AG04449 (cell line): ENCODE measurements around the gene NPC1.
"Not testable (repeated sequence)": the region's sequence is repeated elsewhere in the genome, so short reads cannot be mapped to it uniquely, and the experiment has no call there.

Source experiments
- CTCF ChIA-PET: fragments of 350-600 bp; formaldehyde crosslinking; extraction: SDS; loops from one replicate; lab custom pipeline; 2021; ENCODE audit warnings: antibody characterized with exemption; lab: Yijun Ruan, JAX
- POLR2A ChIA-PET: fragments of 400-600, 350-600 bp; formaldehyde crosslinking; extraction: SDS; loops from one replicate; lab custom pipeline; 2020; ENCODE audit warnings: antibody characterized with exemption, inconsistent platforms; lab: Yijun Ruan, JAX
- DNase-seq: peaks from one replicate; pipeline ENCODE4 v3.0.0-alpha.2; 2010; ENCODE audit warnings: low read depth, low spot score
- H3K4me3 ChIP-seq: 2 replicates; pipeline ENCODE4 v1.5.1; 2011; ENCODE audit warnings: low read depth, mild to moderate bottlenecking, control low read depth, low read length
- TF ChIP-seq, protein P1 (sequence below): IDR thresholded peaks from one replicate; pipeline ENCODE4 v1.5.1; 2011; ENCODE audit warnings: mild to moderate bottlenecking, moderate library complexity, low read length, control low read depth, inconsistent platforms; ENCODE audit not compliant: insufficient read depth; ENCODE audit errors: missing control alignments

NPC1 gene

DNA sequence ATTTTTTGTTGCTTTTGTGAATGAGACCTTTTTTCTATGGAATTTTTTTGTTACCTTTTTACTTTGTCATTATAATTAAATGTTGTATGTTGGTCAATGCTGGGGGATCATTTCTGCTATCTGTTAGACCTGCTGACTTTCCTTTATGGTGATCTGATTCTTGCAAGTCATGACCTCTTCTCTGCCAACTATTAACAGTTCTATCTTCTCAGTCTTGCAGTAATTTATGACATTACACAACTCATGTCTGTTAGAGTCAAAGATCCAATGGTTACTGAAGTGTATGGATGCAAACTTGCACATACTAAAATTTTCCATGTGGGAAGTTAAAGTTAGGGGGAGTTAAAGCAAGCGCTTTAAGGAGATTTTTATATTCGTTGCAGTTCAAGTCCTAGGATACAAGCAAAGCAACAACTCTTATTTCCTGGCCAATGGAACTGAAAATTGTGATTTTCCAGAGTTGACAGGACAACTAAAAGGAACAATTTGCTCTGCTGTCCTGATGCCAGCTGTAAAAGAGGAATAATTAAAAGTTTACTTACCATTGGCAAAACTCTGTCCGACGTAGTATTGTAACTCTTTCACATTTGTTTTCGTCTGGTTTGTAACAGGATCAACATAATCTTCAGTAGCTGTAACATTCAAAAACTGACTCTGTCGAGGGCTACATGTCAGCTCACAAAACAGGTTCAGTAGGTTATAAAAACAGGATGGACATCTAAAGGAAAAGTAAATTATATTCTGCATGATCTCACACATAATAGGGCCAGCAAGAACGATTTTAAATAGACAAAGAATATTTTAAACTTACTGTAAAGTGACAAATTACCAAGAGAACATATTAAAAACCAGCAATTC is 17.8 kb downstream of the NPC1 start:
- no peak overlapping the region for H3K4me3 ChIP-seq
- ChIA-PET CTCF (no interaction called here), POLR2A (no interaction called here)
- TF ChIP-seq, protein P1, sequence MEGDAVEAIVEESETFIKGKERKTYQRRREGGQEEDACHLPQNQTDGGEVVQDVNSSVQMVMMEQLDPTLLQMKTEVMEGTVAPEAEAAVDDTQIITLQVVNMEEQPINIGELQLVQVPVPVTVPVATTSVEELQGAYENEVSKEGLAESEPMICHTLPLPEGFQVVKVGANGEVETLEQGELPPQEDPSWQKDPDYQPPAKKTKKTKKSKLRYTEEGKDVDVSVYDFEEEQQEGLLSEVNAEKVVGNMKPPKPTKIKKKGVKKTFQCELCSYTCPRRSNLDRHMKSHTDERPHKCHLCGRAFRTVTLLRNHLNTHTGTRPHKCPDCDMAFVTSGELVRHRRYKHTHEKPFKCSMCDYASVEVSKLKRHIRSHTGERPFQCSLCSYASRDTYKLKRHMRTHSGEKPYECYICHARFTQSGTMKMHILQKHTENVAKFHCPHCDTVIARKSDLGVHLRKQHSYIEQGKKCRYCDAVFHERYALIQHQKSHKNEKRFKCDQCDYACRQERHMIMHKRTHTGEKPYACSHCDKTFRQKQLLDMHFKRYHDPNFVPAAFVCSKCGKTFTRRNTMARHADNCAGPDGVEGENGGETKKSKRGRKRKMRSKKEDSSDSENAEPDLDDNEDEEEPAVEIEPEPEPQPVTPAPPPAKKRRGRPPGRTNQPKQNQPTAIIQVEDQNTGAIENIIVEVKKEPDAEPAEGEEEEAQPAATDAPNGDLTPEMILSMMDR, result no peak
- DNase-seq, result no peak

GRCh38 chr18:23567671-23568070 is 18.6 kb downstream of the NPC1 start:
- CTCF ChIA-PET, result no interaction called here

DNA sequence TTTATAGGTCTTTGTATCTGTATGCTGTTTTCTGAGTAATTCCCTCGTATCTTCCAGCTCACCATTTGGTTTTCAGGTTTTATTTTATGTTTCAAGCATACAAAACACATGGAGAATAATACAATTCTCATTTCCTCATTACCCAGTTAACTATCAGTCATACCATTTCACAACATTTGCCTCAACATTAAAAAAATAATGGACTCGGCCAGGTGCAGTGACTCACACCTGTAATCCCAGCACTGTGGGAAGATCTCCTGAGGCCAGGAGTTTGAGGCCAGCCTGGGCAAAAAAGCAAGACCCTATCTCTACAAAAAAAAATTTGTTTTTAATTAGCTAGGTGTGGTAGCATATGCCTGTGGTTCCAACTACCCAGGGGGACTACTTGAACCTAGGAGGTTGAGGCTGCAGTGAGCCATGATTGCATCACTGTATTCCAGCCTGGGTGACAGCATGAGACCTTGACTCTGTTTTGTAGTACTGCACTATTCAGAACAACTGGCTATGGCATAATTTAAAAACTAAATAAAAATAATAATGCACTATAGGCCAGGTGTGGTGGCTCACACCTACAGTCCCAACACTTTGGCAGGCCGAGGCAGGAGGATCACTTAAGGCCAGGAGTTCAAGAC is 20.3 kb downstream of the NPC1 start:
- CTCF ChIA-PET, result interaction anchor here (1.5 kb wide), 1 partner anchor 53 kb away, joined by 3 read pairs; no protein-coding TSS in a partner anchor
- TF ChIP-seq, protein P1, result no peak
- POLR2A ChIA-PET, result no interaction called here

More at GRCh38 chr18:23567671-23568070, 18.6 kb downstream of the NPC1 start:
- no peak overlapping the region for H3K4me3 ChIP-seq
- TF ChIP-seq, protein P1, result no peak
- no peak for DNase-seq
- POLR2A ChIA-PET, result no interaction called here

GRCh38 chr18:23563377-23564043 is 22.8 kb downstream of the NPC1 start:
- CTCF ChIA-PET, result interaction anchor here (1.2 to 1.3 kb wide), 2 partner anchors 11 to 48 kb away, joined by 4 to 5 read pairs; no protein-coding TSS in a partner anchor

More for the DNA sequence above, 20.3 kb downstream of the NPC1 start:
- H3K4me3 ChIP-seq, result no peak overlapping the region
- DNase-seq, result no peak

DNA sequence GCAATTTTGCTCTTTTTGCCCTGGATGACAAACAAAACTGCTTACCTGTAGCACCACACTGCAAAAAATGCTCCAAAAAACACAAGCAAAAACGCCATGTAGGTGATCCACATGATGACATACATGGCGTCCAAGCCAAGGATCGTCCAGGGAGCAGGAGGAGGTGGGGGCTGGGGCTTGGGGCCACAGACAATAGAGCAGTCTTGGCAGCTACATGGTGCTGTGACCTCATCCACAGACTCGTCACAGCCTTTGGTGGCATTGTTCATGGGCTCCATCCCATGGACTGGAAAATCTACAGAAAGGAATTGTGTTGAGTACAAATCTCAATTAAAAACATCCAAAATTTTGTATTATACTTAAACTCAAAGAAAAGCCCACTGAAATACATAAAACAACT is 26.1 kb downstream of the NPC1 start:
- ChIA-PET POLR2A (no interaction called here), CTCF (interaction anchor here (1.2 kb wide), 1 partner anchor 12 kb away, joined by 3 read pairs; no protein-coding TSS in a partner anchor)
- no peak for DNase-seq
- H3K4me3 ChIP-seq, result no peak overlapping the region
- TF ChIP-seq, protein P1, result no peak

More at GRCh38 chr18:23563377-23564043, 22.8 kb downstream of the NPC1 start:
- TF ChIP-seq, protein P1, result no peak
- no peak overlapping the region for H3K4me3 ChIP-seq
- POLR2A ChIA-PET, result interaction anchor here (0.6 kb wide), 1 partner anchor 15 kb away, joined by 3 read pairs; no protein-coding TSS in a partner anchor
- no peak for DNase-seq

GRCh38 chr18:23557511-23557910 is 28.8 kb downstream of the NPC1 start:
- POLR2A ChIA-PET, DNase-seq, H3K4me3 ChIP-seq: not testable (repeated sequence)
- CTCF ChIA-PET, result interaction anchor here (1.0 to 1.1 kb wide), 2 partner anchors 15 to 145 kb away, joined by 3 read pairs; no protein-coding TSS in a partner anchor
